ENCODE data around the gene PPP1R16B.

PPP1R16B gene

DNA sequence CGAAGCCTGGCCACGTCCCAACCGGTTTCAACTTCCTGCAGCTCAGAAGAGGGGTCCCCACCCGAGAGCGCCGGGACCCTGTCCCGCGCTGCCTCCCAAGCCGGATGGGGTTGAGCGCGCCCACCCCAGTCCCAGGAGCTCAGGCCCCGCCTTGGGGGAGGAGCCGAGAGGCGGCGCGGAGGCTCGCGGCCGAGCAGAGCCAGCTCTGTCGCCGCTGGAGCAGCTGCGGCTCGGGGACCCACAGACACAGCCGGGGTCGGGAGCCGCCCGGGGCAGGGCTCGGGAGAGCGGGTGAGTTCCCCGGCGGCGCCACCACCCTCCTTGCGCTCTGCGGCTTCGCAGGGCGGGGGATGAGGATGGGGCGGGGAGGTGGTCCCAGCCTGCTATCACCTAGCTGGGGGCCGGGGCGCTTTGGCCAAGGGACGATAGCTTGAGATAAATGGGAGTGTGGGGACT, at the start of gene PPP1R16B:
Gene PPP1R16B (plus strand): TSS at position 196 of the 456 bp plus-strand sequence. CDS start 30,229 bp downstream, outside the sequence.
- Histone ChIP-seq H3K4me1 (ENCODE audit: low read length) (peaks cover 45% of the 10 kb centered on the region), H3K27me3 (ENCODE audit: low read depth, low read length) (no peaks in the 10 kb centered on the region), H3K27ac (ENCODE audit: low read length) (peak within 1 kb of the TSS; percentile 82), H3K4me2 (ENCODE audit: low read length) (peak within 1 kb of the TSS; percentile 92), H4K20me1 (ENCODE audit: insufficient read depth, low read length) (peaks cover 40% of the 10 kb centered on the region), H3K4me3 (ENCODE audit: low read length) (peak within 1 kb of the TSS; percentile 85), H2AFZ (ENCODE audit: low read depth, low read length) (peak within 1 kb of the TSS; percentile 8; the same call in 1 of the 2 replicates), H3K9me3 (ENCODE audit: insufficient read depth, low read length) (no peaks in the 10 kb centered on the region), H3K9ac (ENCODE audit: low read length) (peak within 1 kb of the TSS; percentile 98), H3K79me2 (ENCODE audit: low read length) (peaks cover 60% of the 10 kb centered on the region), H3K36me3 (replicated peaks; ENCODE audit: low read depth, low read length) (peaks cover 38% of the 10 kb centered on the region)
- TF ChIP-seq CTCF (IDR thresholded peaks at IDR 0.05; ENCODE audit: low read depth, low read length) (no peak), EZH2phosphoT487 (IDR thresholded peaks at IDR 0.05; ENCODE audit: low read depth) (no peak)

DNA sequence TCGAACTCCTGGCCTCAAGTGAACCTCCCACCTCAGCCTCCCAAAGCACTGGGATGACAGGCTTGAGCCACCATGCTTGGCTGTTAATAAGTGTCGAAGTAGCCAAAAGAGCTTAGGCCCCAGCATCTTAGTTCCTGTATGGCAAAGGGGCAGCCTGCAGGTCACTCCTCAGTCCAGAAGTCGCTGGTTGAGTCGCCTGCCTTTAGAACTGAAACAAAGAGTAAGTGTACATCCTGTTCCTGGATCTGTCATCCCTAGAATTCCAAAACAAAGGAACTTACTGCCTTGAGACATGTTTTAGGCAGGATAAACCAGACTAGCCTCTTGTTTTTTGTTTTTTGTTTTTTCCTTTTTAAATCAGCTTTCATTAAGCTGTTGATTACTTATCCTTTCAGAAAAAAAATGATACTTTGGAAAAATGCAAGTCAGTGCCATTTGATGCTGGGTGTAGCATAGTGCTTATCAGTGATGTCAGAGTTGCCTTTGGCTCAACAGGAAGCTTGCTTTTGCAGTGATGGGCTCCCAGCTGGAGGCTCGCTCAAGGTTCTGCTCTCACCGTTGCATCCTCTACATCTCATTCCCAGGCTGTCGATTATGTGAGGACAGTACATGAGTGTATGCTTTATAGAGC, 48.2 kb upstream of the PPP1R16B start:
- no peak overlapping the region for H3K27ac ChIP-seq (ENCODE audit: low read length)
- H3K4me3 ChIP-seq (ENCODE audit: low read length): no peak overlapping the region
- no peaks in the 10 kb centered on the region for H4K20me1 ChIP-seq (ENCODE audit: insufficient read depth, low read length)
- no peak for TF ChIP-seq EZH2phosphoT487 (IDR thresholded peaks at IDR 0.05; ENCODE audit: low read depth)
- TF ChIP-seq CTCF (IDR thresholded peaks at IDR 0.05; ENCODE audit: low read depth, low read length): no peak
- no peak overlapping the region for H3K4me2 ChIP-seq (ENCODE audit: low read length)
- no peaks in the 10 kb centered on the region for H3K9me3 ChIP-seq (ENCODE audit: insufficient read depth, low read length)
- H3K9ac ChIP-seq (ENCODE audit: low read length): no peak overlapping the region
- peaks cover 64% of the 10 kb centered on the region for H3K36me3 ChIP-seq (replicated peaks; ENCODE audit: low read depth, low read length)
- H3K4me1 ChIP-seq (ENCODE audit: low read length): peaks cover 6% of the 10 kb centered on the region
- no peaks in the 10 kb centered on the region for H3K27me3 ChIP-seq (ENCODE audit: low read depth, low read length)
- no peaks in the 10 kb centered on the region for H3K79me2 ChIP-seq (ENCODE audit: low read length)
- H2AFZ ChIP-seq (ENCODE audit: low read depth, low read length): no peak overlapping the region

DNA sequence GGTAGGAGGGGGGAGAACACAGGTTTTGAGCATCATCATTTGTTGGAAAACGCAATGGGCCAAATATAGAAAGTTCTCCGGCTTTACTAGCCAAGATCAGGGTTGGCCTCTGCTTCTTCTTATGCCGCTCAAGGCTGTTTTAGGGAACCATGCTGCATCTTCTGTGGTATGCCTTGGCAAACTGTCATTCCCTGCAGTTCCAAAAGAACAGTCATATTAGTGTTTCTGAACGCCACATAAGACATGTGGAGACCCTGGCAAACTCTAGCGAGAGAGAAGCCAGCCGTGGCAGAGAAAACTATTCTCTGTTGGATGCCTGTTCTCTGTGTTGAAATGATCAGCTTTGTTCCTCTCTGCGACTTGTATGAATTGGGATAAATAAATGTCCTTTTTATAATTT, 46.4 kb upstream of the PPP1R16B start:
- no peak overlapping the region for H2AFZ ChIP-seq (ENCODE audit: low read depth, low read length)

DNA sequence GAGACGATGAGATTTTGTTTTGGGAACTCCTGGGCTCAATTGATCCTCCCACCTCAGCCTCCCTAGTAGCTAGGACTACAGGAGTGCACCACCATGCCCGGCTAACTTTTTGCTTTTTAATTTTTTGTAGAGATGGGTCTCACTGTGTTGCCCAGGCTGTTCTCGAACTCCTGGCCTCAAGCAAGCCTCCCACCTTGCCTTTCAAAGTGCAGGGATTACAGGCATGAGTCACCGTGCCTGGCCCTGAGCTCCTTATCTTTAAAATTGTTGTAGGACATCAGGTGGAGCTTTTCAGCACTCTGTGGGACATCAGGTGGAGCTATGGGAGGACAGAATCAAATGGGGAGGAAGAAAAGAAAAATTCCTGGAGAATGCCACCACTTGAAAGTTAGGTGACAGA, 44.5 kb upstream of the PPP1R16B start:
- peaks cover 63% of the 10 kb centered on the region for H3K36me3 ChIP-seq (replicated peaks; ENCODE audit: low read depth, low read length)
- H3K9me3 ChIP-seq (ENCODE audit: insufficient read depth, low read length): no peaks in the 10 kb centered on the region
- H3K27ac ChIP-seq (ENCODE audit: low read length): no peak overlapping the region
- TF ChIP-seq EZH2phosphoT487 (IDR thresholded peaks at IDR 0.05; ENCODE audit: low read depth) (no peak), CTCF (IDR thresholded peaks at IDR 0.05; ENCODE audit: low read depth, low read length) (no peak)
- H3K9ac ChIP-seq (ENCODE audit: low read length): no peak overlapping the region
- no peak overlapping the region for H2AFZ ChIP-seq (ENCODE audit: low read depth, low read length)
- H3K79me2 ChIP-seq (ENCODE audit: low read length): no peaks in the 10 kb centered on the region
- no peak overlapping the region for H3K4me2 ChIP-seq (ENCODE audit: low read length)
- no peaks in the 10 kb centered on the region for H3K27me3 ChIP-seq (ENCODE audit: low read depth, low read length)
- no peaks in the 10 kb centered on the region for H3K4me1 ChIP-seq (ENCODE audit: low read length)
- H3K4me3 ChIP-seq (ENCODE audit: low read length): no peak overlapping the region
- no peaks in the 10 kb centered on the region for H4K20me1 ChIP-seq (ENCODE audit: insufficient read depth, low read length)

More for the DNA sequence above, 46.4 kb upstream of the PPP1R16B start:
- H3K9ac ChIP-seq (ENCODE audit: low read length): no peak overlapping the region
- peaks cover 67% of the 10 kb centered on the region for H3K36me3 ChIP-seq (replicated peaks; ENCODE audit: low read depth, low read length)
- H3K4me3 ChIP-seq (ENCODE audit: low read length): no peak overlapping the region
- H3K9me3 ChIP-seq (ENCODE audit: insufficient read depth, low read length): no peaks in the 10 kb centered on the region
- H3K4me2 ChIP-seq (ENCODE audit: low read length): no peak overlapping the region
- no peaks in the 10 kb centered on the region for H4K20me1 ChIP-seq (ENCODE audit: insufficient read depth, low read length)
- no peak for TF ChIP-seq CTCF (IDR thresholded peaks at IDR 0.05; ENCODE audit: low read depth, low read length)
- TF ChIP-seq EZH2phosphoT487 (IDR thresholded peaks at IDR 0.05; ENCODE audit: low read depth): no peak
- H3K79me2 ChIP-seq (ENCODE audit: low read length): no peaks in the 10 kb centered on the region
- no peaks in the 10 kb centered on the region for H3K27me3 ChIP-seq (ENCODE audit: low read depth, low read length)
- H3K27ac ChIP-seq (ENCODE audit: low read length): no peak overlapping the region
- peaks cover 3% of the 10 kb centered on the region for H3K4me1 ChIP-seq (ENCODE audit: low read length)
